ENCODE results near the gene PIGX. TPM values are rescaled to one million over a fixed set of nuclear protein-coding genes. Genes with fewer than 3 reads are reported as not detected.

The PIGX gene
- 35.6 and 43.2 TPM in 2 replicates for polyA plus RNA-seq

GRCh38 chr3:196711838-196712513, at the start of gene PIGX, which contains the start of gene CEP19:
Gene PIGX (plus strand): TSS chr3:196712377.
Gene CEP19 (minus strand): TSS chr3:196712250. CDS start chr3:196708657, 3,593 bp downstream.

GRCh38 chr3:196739671-196740480, 27.7 kb downstream of the PIGX start, which contains the start of gene PAK2:
Gene PAK2 (plus strand): TSS chr3:196739857. CDS start chr3:196782647, 42,790 bp downstream.

Other genes with a start within 250 kb of the PIGX start
- 6.2 and 10.6 TPM in 2 replicates for gene RNF168, start 208.6 kb upstream of the PIGX start, polyA plus RNA-seq
- 1.5 TPM in 1 of 2 replicates, not detected in the other for gene SMCO1, start 197.0 kb upstream of the PIGX start, polyA plus RNA-seq
- gene WDR53, start 143.8 kb upstream of the PIGX start, polyA plus RNA-seq = 6.2 and 10.5 TPM in 2 replicates
- 11.6 and 13.2 TPM in 2 replicates for gene FBXO45, start 143.7 kb upstream of the PIGX start, polyA plus RNA-seq
- not detected in 2 replicates for gene NRROS, start 72.7 kb upstream of the PIGX start, polyA plus RNA-seq
- gene CEP19, start 127 bp upstream of the PIGX start, polyA plus RNA-seq = 5.1 and 11.5 TPM in 2 replicates
- 9.3 and 10.5 TPM in 2 replicates for gene PAK2, start 27.5 kb downstream of the PIGX start, polyA plus RNA-seq
- gene SENP5, start 155.5 kb downstream of the PIGX start, polyA plus RNA-seq = 11.7 and 22.0 TPM in 2 replicates
- gene NCBP2, start 230.2 kb downstream of the PIGX start, polyA plus RNA-seq = 42.3 and 44.1 TPM in 2 replicates

Measured in Purkinje cell (primary cell).